Trophoblast cell (in vitro differentiated cells and primary cell): ENCODE results near the gene CHRNA10.

Experiments used
- DNase-seq, 2 donors: peaks; one replicate each; pipeline ENCODE4 v3.0.0-alpha.2; 2016
- H2AFZ ChIP-seq: 2 replicates; pipeline ENCODE4 v1.6.1; 2013; ENCODE audit warnings: low read length, moderate library complexity, mild to moderate bottlenecking; ENCODE audit not compliant: insufficient read depth, poor library complexity
- H2AK5ac ChIP-seq: 2 replicates; pipeline ENCODE4 v1.6.1; 2013; ENCODE audit warnings: mild to moderate bottlenecking, low read length
- H2BK120ac ChIP-seq: 2 replicates; pipeline ENCODE4 v1.6.1; 2013; ENCODE audit warnings: low read length, mild to moderate bottlenecking, moderate library complexity; ENCODE audit not compliant: insufficient read depth, poor library complexity
- H2BK12ac ChIP-seq: 2 replicates; pipeline ENCODE4 v1.6.1; 2013; ENCODE audit warnings: mild to moderate bottlenecking, low read length, moderate library complexity
- H2BK5ac ChIP-seq: 2 replicates; pipeline ENCODE4 v1.6.1; 2013; ENCODE audit warnings: low read length, low read depth, moderate library complexity, mild to moderate bottlenecking; ENCODE audit not compliant: poor library complexity
- H3K14ac ChIP-seq: 2 replicates; pipeline ENCODE4 v1.6.1; 2013; ENCODE audit warnings: mild to moderate bottlenecking, low read length
- H3K18ac ChIP-seq: 2 replicates; pipeline ENCODE4 v1.6.1; 2013; ENCODE audit warnings: mild to moderate bottlenecking, low read length
- H3K23ac ChIP-seq: 2 replicates; pipeline ENCODE4 v1.6.1; 2013; ENCODE audit warnings: low read length
- H3K27ac ChIP-seq: 2 replicates; pipeline ENCODE4 v1.5.1; 2013; ENCODE audit warnings: low read depth, mild to moderate bottlenecking, inconsistent platforms, low read length, moderate library complexity
- H3K27me3 ChIP-seq: 2 replicates; pipeline ENCODE4 v1.6.1; 2013; ENCODE audit warnings: inconsistent platforms, mild to moderate bottlenecking, low read length, moderate library complexity; ENCODE audit not compliant: insufficient read depth
- H3K36me3 ChIP-seq, 2 experiments: 1 replicate in 1 of 2; 2 replicates in 1 of 2; pipeline ENCODE4 v1.6.1; 2013; ENCODE audit warnings: low read length in 2 of 2, mild to moderate bottlenecking in 2 of 2, moderate library complexity in 1 of 2; ENCODE audit not compliant: insufficient read depth in 2 of 2, control insufficient read depth in 1 of 2
- H3K4ac ChIP-seq: 2 replicates; pipeline ENCODE4 v1.6.1; 2013; ENCODE audit warnings: low read depth, mild to moderate bottlenecking, low read length, moderate library complexity
- H3K4me1 ChIP-seq, 2 experiments: 1 replicate in 1 of 2; 2 replicates in 1 of 2; pipeline ENCODE4 v1.6.1; 2013; ENCODE audit warnings: low read length in 2 of 2, mild to moderate bottlenecking in 2 of 2, moderate library complexity in 1 of 2; ENCODE audit not compliant: insufficient read depth in 2 of 2, control insufficient read depth in 1 of 2
- H3K4me2 ChIP-seq: 2 replicates; pipeline ENCODE4 v1.6.1; 2013; ENCODE audit warnings: inconsistent platforms, mild to moderate bottlenecking, low read length, moderate library complexity
- H3K4me3 ChIP-seq: 2 replicates; pipeline ENCODE4 v1.5.1; 2013; ENCODE audit warnings: mild to moderate bottlenecking, low read depth, low read length, inconsistent platforms
- H3K79me1 ChIP-seq: one replicate; pipeline ENCODE4 v1.6.1; 2013; ENCODE audit warnings: low read length
- H3K79me2 ChIP-seq: 2 replicates; pipeline ENCODE4 v1.6.1; 2013; ENCODE audit warnings: low read length, mild to moderate bottlenecking; ENCODE audit not compliant: control insufficient read depth, insufficient read depth, poor library complexity
- H3K9ac ChIP-seq: 2 replicates; pipeline ENCODE4 v1.6.1; 2013; ENCODE audit warnings: mild to moderate bottlenecking, low read length
- H3K9me3 ChIP-seq: 2 replicates; pipeline ENCODE4 v1.6.1; 2013; ENCODE audit warnings: low read depth, mild to moderate bottlenecking, control low read depth, inconsistent platforms, low read length; ENCODE audit not compliant: insufficient read depth
- H4K12ac ChIP-seq: 2 replicates; pipeline ENCODE4 v1.6.1; 2013; ENCODE audit warnings: low read depth, mild to moderate bottlenecking, low read length, moderate library complexity
- H4K8ac ChIP-seq: 2 replicates; pipeline ENCODE4 v1.6.1; 2013; ENCODE audit warnings: low read depth, mild to moderate bottlenecking, low read length, moderate library complexity
- H4K91ac ChIP-seq: one replicate; pipeline ENCODE4 v1.6.1; 2013; ENCODE audit warnings: low read depth, mild to moderate bottlenecking, low read length, moderate library complexity
- WGBS: extraction: QIAGEN DNeasy Blood & Tissue Kit; methylation state at CpG from one replicate; pipeline ENCODE4 v1.1.7; 2013; ENCODE audit warnings: missing lambda C conversion rate; ENCODE audit not compliant: insufficient read length, insufficient coverage; ENCODE audit errors: extremely low coverage; 5-methylcytosine and 5-hydroxymethylcytosine counted together

CHRNA10 gene

GRCh38 chr11:3683039-3683438 lies 11.9 kb upstream of the CHRNA10 start:
- H3K27me3 ChIP-seq: no peaks in the 10 kb centered on the region
- no peak overlapping the region for H3K14ac ChIP-seq
- H3K27ac ChIP-seq: no peak overlapping the region
- no peak overlapping the region for H3K18ac ChIP-seq
- no peaks in the 10 kb centered on the region for H3K79me1 ChIP-seq
- no peak overlapping the region for H2AK5ac ChIP-seq
- WGBS: no CpG with 5 or more reads among the region's 9 CpGs
- H4K91ac ChIP-seq: no peak overlapping the region
- H3K9me3 ChIP-seq: no peaks in the 10 kb centered on the region
- H3K9ac ChIP-seq: no peak overlapping the region
- no peak overlapping the region for H2BK12ac ChIP-seq
- H3K4me2 ChIP-seq: no peak overlapping the region
- H2AFZ ChIP-seq: no peak overlapping the region
- H3K79me2 ChIP-seq: no peaks in the 10 kb centered on the region
- no peak overlapping the region for H3K4ac ChIP-seq
- H3K4me1 ChIP-seq: no peaks in the 10 kb centered on the region
- H2BK120ac ChIP-seq: no peak overlapping the region
- no peak overlapping the region for H3K4me3 ChIP-seq
- no peak for DNase-seq
- H4K12ac ChIP-seq: no peak overlapping the region
- H4K8ac ChIP-seq: no peak overlapping the region
- H2BK5ac ChIP-seq: no peak overlapping the region
- H3K23ac ChIP-seq: no peak overlapping the region
- H3K36me3 ChIP-seq: peaks cover 30 to 63% of the 10 kb centered on the region in 2 experiments

GRCh38 chr11:3679077-3679476 lies 7.9 kb upstream of the CHRNA10 start:
- no peak overlapping the region for H3K4me2 ChIP-seq
- H2AK5ac ChIP-seq: no peak overlapping the region
- no peaks in the 10 kb centered on the region for H3K9me3 ChIP-seq
- H3K14ac ChIP-seq: no peak overlapping the region
- no peak overlapping the region for H3K4me3 ChIP-seq
- H2BK120ac ChIP-seq: no peak overlapping the region
- H3K36me3 ChIP-seq: peaks cover 29 to 58% of the 10 kb centered on the region in 2 experiments
- H2BK12ac ChIP-seq: no peak overlapping the region
- no peak overlapping the region for H2BK5ac ChIP-seq
- no peak overlapping the region for H4K12ac ChIP-seq
- H3K27me3 ChIP-seq: no peaks in the 10 kb centered on the region
- H4K91ac ChIP-seq: no peak overlapping the region
- H3K4me1 ChIP-seq: peaks cover 0 to 2% of the 10 kb centered on the region in 2 experiments
- no peak overlapping the region for H3K27ac ChIP-seq
- no peak overlapping the region for H3K4ac ChIP-seq
- no peak overlapping the region for H3K23ac ChIP-seq
- no peak for DNase-seq
- H3K9ac ChIP-seq: no peak overlapping the region
- H3K18ac ChIP-seq: no peak overlapping the region
- no CpG with 5 or more reads among the region's 3 CpGs for WGBS
- H2AFZ ChIP-seq: no peak overlapping the region
- peaks cover 2% of the 10 kb centered on the region for H3K79me1 ChIP-seq
- no peaks in the 10 kb centered on the region for H3K79me2 ChIP-seq
- no peak overlapping the region for H4K8ac ChIP-seq

- H2BK12ac ChIP-seq: no peak overlapping the region
- H2AK5ac ChIP-seq: no peak overlapping the region
- no peak overlapping the region for H3K9ac ChIP-seq
- H3K14ac ChIP-seq: no peak overlapping the region
- H2AFZ ChIP-seq: no peak overlapping the region
- DNase-seq: no peak
- H3K79me2 ChIP-seq: no peaks in the 10 kb centered on the region
- H3K4me2 ChIP-seq: no peak overlapping the region
- H3K23ac ChIP-seq: no peak overlapping the region
- H2BK120ac ChIP-seq: no peak overlapping the region
- H3K36me3 ChIP-seq: peaks cover 29 to 51% of the 10 kb centered on the region in 2 experiments
- H3K18ac ChIP-seq: no peak overlapping the region
- WGBS: no CpG with 5 or more reads among the region's 11 CpGs
- no peak overlapping the region for H3K4me3 ChIP-seq
- no peak overlapping the region for H3K4ac ChIP-seq
- peaks cover 2% of the 10 kb centered on the region for H3K9me3 ChIP-seq
- H4K8ac ChIP-seq: no peak overlapping the region
- H4K12ac ChIP-seq: no peak overlapping the region
- H3K27me3 ChIP-seq: no peaks in the 10 kb centered on the region
- no peak overlapping the region for H2BK5ac ChIP-seq
- H3K4me1 ChIP-seq: peaks cover 4 to 10% of the 10 kb centered on the region in 2 experiments
- H3K79me1 ChIP-seq: peaks cover 3% of the 10 kb centered on the region
- H3K27ac ChIP-seq: no peak overlapping the region
- no peak overlapping the region for H4K91ac ChIP-seq
Measured at GRCh38 chr11:3675971-3676370, 4.8 kb upstream of the CHRNA10 start.

GRCh38 chr11:3674189-3674588 lies 3.0 kb upstream of the CHRNA10 start:
- H3K36me3 ChIP-seq: peaks cover 32 to 46% of the 10 kb centered on the region in 2 experiments
- no peak overlapping the region for H4K91ac ChIP-seq
- no CpG with 5 or more reads among the region's 1 CpG for WGBS
- no peak overlapping the region for H2BK12ac ChIP-seq
- no peaks in the 10 kb centered on the region for H3K79me2 ChIP-seq
- H2BK120ac ChIP-seq: no peak overlapping the region
- no peak overlapping the region for H3K18ac ChIP-seq
- peaks cover 4 to 10% of the 10 kb centered on the region in 2 experiments for H3K4me1 ChIP-seq
- H3K14ac ChIP-seq: no peak overlapping the region
- no peak overlapping the region for H2AK5ac ChIP-seq
- H3K9ac ChIP-seq: no peak overlapping the region
- H3K27ac ChIP-seq: peak overlapping the region; percentile 84
- peaks cover 2% of the 10 kb centered on the region for H3K9me3 ChIP-seq
- no peak overlapping the region for H3K4me2 ChIP-seq
- H4K12ac ChIP-seq: no peak overlapping the region
- H2AFZ ChIP-seq: no peak overlapping the region
- no peak overlapping the region for H2BK5ac ChIP-seq
- peaks cover 5% of the 10 kb centered on the region for H3K79me1 ChIP-seq
- DNase-seq: peak; percentile 90 to 97
- H3K23ac ChIP-seq: no peak overlapping the region
- H3K4me3 ChIP-seq: no peak overlapping the region
- no peak overlapping the region for H3K4ac ChIP-seq
- no peak overlapping the region for H4K8ac ChIP-seq
- no peaks in the 10 kb centered on the region for H3K27me3 ChIP-seq
